Activated T-cell treated with anti-CD3 and anti-CD28 coated beads for 48 hours (primary cell): Measurements from ENCODE around the gene UNKL.

Experiments used
- DNase-seq: peaks from one replicate; pipeline ENCODE4 v3.0.0-alpha.2; 2020; ENCODE audit warnings: low read depth

The UNKL gene

GRCh38 chr16:1323296-1324239 lies 90.9 kb downstream of the UNKL start:
- DNase-seq: no peak

DNA sequence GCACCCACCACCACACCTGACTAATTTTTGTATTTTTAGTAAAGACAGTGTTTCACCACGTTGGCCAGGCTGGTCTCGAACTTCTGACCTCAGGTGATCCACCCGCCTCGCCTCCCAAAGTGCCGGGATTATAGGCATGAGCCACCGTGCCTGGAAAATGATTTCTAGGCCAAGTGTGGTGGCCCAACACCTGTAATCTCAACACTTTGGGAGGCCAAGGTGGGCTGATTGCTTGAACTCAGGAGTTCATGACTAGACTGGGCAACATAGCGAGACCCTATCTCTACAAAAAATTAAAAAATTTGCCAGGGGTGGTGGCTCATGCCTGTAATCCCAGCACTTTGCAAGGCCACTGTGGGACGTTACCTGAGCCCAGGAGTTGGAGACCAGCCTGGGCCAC lies 92.1 kb downstream of the UNKL start:
- DNase-seq: no peak

DNA sequence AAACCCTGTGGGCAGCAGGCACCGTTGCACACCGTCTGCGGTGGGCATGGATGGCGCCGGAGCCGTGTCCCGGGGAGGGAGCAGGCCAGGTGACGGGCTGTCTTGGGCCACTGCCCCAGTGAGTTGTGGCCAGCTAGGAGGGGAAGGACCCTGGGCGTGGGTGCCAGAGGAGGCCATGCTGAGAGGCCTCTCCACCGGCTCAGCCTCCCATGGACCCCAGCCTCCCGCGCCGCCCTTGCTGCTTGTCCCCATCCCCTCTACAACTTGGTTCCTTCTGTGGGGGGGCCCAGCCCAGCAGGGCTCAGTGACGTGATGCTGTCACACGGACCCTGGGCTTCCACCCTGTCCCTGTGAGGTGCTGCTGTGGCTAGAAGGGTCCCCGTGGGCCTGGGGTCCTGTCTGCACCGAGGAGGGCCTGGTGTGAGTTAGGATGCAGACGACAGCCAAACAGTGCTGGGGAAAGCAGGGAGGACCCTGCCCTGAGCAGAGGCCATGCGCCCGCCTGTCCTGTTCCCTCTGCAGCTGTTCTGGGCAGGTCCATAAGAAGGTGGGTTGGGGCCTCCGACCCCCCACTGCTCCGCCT lies 93.8 kb downstream of the UNKL start:
- DNase-seq: no peak

GRCh38 chr16:1320097-1320496 lies 94.4 kb downstream of the UNKL start:
- DNase-seq: no peak

DNA sequence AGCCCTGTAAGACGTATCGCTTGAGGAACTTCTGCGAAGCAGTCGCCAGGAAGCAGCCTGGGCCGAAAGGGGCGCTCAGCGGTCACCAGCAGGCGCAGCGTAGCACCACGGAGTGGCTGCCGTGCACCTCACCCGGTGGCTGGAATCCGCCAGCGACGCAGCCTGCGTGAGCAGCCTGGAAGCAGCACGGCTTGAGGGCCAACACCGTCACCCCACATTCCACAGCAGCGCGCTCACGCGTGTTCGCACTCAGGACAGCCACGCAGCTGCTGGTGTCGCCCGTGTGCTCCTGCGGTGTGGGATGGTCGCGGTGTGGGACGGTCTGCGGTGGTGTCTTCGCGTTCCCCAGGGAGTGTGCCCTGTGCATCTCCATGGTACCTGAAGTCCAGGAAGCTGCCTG lies 95.5 kb downstream of the UNKL start:
- DNase-seq: no peak

DNA sequence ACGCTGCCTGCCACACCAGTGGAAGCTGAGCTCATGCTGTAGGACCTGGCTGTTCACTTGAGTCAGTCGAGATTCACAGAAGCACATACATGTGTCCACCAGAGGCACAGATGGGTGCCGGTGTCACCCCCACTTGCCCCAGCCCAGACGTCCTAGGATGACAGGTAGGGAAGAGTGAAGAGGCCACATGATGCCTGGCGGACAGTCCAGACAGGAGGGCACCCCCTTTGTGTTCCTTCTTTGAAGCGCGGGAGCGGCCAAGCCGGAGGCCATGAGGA lies 96.3 kb downstream of the UNKL start:
- no peak for DNase-seq

GRCh38 chr16:1317479-1318267 lies 96.8 kb downstream of the UNKL start:
- DNase-seq: no peak

DNA sequence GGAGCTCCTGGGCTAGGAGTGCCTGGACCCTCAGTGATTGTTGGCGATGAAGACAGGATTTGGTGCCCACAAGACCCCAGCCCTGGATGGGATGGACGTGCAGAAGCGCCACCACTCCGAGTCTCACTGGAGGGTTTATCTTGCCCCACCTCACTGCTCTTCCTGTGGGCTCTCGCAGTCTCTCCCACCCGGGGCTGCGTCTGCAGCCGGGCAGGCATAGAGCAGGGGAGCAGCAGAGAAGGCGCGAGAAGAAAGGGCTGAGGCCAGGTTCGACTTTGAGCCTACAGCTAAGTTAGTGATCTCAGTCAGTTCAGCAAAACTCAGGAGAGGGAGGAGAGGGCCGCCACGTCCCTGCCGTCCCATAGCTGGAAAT lies 98.5 kb downstream of the UNKL start:
- DNase-seq: no peak

- no peak for DNase-seq
Measured at GRCh38 chr16:1315081-1316032, 99.1 kb downstream of the UNKL start.

DNA sequence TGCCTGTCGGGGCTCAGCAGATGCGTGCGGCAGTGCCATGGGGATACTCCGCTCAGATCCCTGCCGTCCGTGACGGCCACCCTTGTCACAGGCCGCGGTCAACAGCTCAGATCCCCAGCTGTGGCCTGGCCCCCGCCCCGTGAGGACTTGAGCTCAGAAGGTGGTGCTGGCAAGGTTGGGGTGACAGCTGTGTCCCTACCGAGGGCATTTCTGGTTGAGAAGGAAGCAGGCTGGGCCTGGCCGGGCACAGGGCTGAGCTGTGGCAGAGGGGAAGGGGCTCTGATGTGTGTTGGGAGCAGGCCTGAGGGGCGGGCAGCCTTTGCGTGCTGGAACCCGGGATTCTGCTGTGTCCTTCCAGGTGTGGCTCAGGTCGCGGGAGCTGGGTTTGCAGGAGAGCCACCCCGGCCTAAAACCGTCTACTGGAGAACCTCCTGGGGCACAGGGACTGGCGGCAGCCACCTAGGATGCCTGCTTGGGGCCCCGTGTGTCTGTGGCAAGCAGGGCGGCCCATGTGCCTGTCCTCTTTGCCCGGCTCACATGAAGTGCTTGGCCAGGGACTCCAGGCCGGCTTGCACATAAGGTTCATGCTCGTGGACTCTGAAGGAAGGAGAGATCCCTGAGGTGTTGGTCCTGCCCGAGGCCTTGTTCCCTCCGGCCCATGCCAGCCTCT lies 100.0 kb downstream of the UNKL start:
- no peak for DNase-seq

DNA sequence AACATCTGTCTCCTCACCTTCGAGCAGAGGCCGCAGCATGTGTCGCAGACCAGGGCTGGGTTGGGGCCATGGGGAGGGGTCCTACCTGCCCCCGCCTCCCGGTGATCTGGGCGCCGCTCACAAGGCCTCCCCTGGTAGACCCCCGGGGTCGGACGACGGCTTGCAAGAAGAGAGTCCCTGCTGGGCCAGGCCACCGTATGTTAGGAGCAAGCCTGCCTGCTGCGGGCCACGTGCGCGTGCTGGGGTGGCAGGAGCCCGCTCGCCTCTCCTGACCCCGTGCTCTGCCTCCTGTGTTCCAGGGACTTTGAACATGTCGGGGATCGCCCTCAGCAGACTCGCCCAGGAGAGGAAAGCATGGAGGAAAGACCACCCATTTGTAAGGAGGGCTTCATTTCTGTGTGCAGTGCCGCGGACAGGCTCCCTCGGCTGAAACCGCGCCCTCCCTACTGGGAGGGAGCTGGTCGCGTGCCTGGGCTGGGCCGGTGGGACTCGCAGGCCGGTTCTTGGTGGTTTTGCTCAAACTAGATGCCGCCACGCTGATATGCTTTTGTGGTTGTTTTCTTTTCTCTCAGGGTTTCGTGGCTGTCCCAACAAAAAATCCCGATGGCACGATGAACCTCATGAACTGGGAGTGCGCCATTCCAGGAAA lies 100.7 kb downstream of the UNKL start:
- no peak for DNase-seq
